ENCODE measurements around the gene HSPB2.

- TF ChIP-seq CTCF (IDR thresholded peaks at IDR 0.05): no peak
- TF ChIP-seq POLR2A (IDR thresholded peaks at IDR 0.05): no peak
Observed at GRCh38 chr11:111910676-111911562, 1.6 kb upstream of the HSPB2 start.

Measured in lower leg skin (tissue), 3 donors.